Loucy (cell line): Measurements from ENCODE around the gene NECAB3.

Source experiments
- EZH2phosphoT487 ChIP-seq: fragments of 200-600 bp; IDR thresholded peaks from 2 replicates; pipeline ENCODE4 v1.6.1; 2018; ENCODE audit warnings: antibody characterized with exemption, mild to moderate bottlenecking, moderate library complexity, borderline replicate concordance
- TF ChIP-seq, protein P1 (sequence below): fragments of 200-600 bp; sonication (generic); conservative IDR thresholded peaks from 2 replicates; pipeline ENCODE4 v1.5.1; 2014; ENCODE audit warnings: mild to moderate bottlenecking, antibody characterized with exemption, low read length

DNA sequence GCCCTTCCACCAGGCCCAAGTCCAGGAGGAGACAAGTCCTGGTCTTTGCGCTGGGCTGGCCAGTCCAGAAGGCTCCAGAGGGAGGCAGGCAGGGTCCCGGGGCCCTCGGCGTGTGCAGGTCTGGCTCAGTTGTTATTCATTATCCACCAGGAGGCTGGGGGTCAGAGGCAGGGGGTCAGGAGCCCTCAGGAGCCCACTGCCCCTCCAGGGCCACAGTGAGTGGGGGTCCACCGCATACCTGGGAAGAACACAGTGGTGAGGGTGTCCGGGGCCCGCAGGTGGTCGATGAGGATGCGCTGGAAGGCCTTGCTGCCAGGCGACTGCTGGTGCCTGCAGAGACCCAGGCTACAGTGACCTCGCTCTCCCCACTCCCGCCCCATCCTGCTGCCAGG is 16.5 kb downstream of the NECAB3 start:
- TF ChIP-seq, protein P1, sequence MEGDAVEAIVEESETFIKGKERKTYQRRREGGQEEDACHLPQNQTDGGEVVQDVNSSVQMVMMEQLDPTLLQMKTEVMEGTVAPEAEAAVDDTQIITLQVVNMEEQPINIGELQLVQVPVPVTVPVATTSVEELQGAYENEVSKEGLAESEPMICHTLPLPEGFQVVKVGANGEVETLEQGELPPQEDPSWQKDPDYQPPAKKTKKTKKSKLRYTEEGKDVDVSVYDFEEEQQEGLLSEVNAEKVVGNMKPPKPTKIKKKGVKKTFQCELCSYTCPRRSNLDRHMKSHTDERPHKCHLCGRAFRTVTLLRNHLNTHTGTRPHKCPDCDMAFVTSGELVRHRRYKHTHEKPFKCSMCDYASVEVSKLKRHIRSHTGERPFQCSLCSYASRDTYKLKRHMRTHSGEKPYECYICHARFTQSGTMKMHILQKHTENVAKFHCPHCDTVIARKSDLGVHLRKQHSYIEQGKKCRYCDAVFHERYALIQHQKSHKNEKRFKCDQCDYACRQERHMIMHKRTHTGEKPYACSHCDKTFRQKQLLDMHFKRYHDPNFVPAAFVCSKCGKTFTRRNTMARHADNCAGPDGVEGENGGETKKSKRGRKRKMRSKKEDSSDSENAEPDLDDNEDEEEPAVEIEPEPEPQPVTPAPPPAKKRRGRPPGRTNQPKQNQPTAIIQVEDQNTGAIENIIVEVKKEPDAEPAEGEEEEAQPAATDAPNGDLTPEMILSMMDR = no peak
- TF ChIP-seq EZH2phosphoT487 = no peak
